Hematopoietic multipotent progenitor cell treated with erythropoietin and hydrocortisone succinate and interleukin-3 and kit ligand, for 4 days (in vitro differentiated cells): ENCODE measurements around the gene GPC6.
"Not testable (repeated sequence)": the region's sequence is repeated elsewhere in the genome, so short reads cannot be mapped to it uniquely, and the experiment has no call there.

Experiments
- DNase-seq: peaks from one replicate; pipeline ENCODE4 v3.0.0-alpha.2; 2015

GPC6 gene

DNA sequence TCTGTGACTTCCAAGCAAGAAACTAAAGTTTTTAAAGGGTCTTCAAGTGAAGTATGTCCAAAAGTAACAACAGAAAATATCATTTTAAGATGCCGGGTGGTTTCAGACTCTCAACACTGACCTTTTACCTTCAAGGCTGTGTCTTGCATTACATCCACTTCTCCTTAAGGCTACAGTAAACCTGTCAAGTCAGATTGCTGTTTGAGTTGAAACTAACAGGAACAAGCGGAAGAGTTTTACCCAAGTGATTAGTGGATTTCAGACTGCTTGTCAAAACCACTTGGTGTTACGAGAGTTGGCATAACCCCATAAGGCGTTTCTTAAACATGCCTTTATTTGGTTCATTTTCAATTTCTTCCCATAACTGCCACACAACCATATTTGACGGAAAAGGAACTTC lies 969.8 kb downstream of the GPC6 start:
- DNase-seq = peak; percentile 76

GRCh38 chr13:94198681-94199080 lies 972.1 kb downstream of the GPC6 start:
- peak; percentile 77 for DNase-seq

GRCh38 chr13:94199135-94199534 lies 972.5 kb downstream of the GPC6 start:
- DNase-seq = no peak

DNA sequence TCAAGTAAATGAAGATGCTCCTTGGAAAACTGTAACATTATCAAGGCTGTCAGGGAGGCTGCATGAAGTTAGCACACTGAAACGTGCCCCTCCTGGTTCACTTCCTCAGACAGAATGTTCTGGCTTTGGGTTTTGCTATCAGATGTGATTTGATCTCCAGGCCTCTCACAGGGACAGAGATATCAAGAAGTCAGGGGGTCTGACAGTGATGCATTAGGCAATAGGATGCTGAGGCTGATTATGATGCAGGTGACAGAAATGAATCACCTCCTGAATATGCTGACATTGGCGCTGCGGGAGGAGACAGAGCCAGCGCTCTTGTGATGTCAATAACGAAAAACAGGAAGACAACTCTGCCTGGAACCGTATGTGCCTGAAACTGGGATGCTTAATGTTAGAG lies 974.4 kb downstream of the GPC6 start:
- DNase-seq = peak; percentile 60

DNA sequence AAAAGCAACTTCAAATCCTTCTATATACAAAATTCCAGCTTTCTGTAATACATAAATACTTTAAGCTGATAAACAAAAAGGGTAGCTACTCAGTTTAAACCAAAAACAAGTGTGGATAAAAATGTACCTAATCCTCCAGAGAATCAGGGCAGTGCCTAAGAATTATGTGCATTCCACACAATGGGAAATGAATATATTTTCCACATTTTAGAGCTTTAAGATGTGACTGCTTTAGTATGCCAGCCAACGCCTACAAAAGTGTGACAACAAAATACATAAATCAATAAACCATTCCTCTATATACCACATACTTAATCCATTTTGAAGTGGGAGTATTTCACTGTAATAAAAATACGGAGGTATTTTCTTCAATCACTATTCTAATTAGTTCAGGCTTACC lies 977.6 kb downstream of the GPC6 start:
- no peak for DNase-seq

DNA sequence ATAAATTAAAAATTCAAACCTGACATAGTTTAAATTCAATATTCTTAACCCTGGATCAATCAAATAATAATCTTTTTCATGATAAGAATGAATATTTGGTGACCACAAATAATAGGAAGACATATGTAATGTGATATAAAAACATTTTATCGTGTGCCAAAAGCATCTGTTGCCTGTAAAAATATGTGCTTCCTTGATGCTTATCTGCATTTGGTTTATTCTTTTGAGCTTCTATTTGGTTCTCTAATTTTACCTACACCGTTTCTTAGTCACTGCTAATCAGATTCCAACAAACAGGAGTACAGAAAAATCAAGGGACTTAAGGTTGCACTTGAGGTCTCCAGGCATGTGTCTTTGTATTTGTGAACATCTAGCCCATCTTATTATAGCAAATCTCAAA lies 978.3 kb downstream of the GPC6 start:
- no peak for DNase-seq

DNA sequence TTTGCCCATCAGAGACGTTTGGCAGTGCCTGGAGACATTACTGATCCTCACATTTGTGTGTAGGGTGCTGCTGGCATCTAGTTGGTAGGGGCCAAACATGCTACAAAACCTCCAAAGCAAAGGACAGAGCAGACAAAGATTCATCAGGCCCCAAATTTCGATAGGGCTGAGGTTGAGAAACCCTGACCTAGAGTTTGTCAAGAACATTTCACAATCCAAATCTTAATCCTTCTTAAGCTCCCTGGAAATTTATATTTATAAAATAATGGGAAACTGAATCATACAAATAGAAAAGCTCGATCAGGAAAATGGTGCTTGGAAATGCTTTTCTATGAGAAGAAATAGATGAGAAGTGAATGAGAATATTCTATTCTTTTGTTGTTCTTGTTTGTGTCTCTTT lies 979.3 kb downstream of the GPC6 start:
- no peak for DNase-seq

DNA sequence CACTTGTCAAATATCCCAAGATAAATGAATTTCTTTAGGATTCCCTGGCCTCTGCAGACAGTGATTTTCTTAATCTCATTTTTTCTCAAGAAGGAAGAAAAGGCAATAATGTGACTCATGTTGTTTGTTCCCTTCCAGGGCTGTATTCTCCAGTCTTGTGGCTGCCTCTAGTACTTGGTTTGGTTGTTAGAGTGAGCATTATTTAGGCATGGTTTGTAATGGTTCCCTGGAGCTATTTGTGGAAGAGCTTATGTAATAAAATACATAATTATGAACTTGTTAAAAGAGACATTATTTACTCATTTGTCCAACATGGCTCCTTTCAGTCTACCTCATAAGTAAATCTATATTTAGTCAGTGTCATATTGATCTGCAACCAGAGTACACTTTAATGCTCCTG lies 982.5 kb downstream of the GPC6 start:
- DNase-seq = no peak

- DNase-seq = not testable (repeated sequence)
Measured at GRCh38 chr13:94209913-94210312, 983.3 kb downstream of the GPC6 start.

GRCh38 chr13:94210816-94211215 lies 984.2 kb downstream of the GPC6 start:
- no peak for DNase-seq

DNA sequence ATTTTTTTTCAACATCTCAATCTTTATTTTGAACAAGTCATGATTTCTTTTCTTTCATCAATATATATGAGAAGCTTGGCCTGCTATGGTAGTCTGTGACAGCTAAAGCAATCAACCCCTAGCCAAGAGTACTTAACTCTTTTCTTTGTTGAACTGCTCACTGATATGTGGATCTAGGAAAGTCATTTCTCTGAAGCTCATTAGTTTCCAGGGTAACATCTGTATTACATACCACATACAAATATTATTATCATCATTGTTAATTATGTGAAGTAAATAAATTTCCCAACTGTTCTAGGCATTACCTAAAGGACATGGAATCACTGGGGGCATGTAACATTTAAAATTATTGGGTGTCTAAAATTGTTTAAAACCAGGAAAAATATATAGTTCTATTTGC lies 985.6 kb downstream of the GPC6 start:
- no peak for DNase-seq

DNA sequence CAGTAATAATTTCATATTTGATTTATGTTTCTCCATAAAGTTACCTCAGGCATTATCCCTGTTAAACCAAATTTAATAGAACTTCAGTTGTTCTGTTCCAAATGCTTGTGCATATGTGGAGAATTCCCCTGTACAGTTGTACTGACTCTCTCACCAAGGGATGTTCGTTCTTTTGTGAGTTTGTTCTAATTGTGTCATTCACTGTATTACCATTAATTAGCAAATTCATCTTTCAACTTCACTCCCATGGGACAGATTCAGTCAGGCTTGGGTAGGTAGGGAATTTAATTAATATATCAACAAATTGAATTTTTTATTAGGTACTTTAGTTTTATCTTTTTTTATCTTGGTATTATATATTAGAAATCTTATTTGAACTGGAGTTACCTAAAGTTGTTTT lies 987.5 kb downstream of the GPC6 start:
- no peak for DNase-seq

DNA sequence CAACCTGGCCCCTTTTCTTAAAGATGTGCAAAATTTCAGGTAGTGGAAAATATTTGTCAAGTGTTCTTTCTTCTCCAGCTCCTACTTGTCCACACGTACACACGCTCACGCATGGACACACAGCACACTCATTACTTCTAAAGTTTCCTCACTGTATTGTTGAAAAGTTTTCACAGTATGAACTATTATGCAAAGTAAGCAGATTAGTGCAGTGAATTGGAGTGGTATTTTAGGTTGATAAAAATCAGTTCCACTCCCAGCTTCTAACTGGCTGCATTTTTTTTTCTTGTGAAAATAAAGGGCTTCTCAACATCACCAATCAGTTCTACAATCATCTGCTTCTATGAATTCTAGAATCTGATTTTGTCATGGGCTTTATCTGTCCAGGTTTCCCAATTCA lies 988.4 kb downstream of the GPC6 start:
- peak; percentile 20 for DNase-seq

- DNase-seq = no peak
Measured at GRCh38 chr13:94216476-94216875, 989.9 kb downstream of the GPC6 start.

GRCh38 chr13:94217370-94217769 lies 990.8 kb downstream of the GPC6 start:
- no peak for DNase-seq

DNA sequence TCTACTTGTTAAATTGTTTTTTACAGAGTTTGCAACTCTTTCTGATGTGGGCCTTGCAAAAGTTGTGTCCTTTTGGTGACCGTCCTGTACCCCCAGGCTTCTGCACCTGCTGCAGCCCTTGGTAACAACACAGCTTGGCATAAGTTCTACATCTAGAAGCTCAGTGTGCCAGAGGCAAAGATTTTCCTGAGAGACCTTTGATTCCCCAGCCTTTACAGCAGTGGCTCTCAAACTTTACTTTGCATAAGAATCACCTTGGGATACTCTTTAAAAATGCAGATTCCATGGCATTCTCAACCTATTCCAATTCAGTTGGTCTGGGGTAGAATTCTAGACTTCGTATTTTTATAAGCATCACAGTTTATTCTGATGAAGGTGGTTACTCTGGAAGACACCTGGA lies 991.9 kb downstream of the GPC6 start:
- no peak for DNase-seq

DNA sequence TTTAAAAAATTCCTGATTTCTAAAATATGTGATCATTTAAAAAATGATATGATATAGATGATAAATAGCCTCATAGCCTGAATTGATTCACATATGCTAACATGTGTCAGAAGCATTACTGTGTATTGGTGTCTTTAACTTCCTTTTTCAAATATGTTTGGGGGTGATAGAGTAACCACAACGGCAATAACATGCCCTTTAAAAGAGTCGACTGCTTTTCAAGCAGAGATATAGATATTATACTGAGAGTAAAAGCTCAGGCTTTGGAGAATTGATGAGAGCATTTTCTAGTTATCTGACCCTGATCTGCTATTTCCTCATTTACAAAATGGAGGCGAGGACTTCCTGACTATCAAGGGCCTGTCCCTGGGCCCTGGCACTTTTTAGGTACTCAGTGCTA lies 992.3 kb downstream of the GPC6 start:
- peak; percentile 84 for DNase-seq

DNA sequence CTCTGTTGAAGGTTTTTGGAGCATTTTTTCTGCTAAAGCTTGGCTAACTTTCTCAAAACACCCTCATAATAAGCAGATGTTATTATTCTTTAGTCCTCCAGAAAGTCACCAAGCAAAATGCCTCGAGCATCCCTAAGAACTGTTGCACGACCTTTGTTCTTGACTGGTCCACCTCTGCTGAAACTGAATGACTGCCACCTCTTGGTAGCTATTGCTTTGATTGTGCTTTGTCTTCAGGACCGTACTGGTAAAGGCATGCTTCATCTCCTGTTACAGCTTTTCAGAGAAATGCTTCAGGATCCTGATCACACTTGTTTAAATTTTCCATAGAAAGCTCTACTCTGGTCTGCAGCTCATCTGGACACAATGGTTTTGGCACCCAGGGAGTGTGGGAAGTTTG lies 998.1 kb downstream of the GPC6 start:
- DNase-seq = no peak

DNA sequence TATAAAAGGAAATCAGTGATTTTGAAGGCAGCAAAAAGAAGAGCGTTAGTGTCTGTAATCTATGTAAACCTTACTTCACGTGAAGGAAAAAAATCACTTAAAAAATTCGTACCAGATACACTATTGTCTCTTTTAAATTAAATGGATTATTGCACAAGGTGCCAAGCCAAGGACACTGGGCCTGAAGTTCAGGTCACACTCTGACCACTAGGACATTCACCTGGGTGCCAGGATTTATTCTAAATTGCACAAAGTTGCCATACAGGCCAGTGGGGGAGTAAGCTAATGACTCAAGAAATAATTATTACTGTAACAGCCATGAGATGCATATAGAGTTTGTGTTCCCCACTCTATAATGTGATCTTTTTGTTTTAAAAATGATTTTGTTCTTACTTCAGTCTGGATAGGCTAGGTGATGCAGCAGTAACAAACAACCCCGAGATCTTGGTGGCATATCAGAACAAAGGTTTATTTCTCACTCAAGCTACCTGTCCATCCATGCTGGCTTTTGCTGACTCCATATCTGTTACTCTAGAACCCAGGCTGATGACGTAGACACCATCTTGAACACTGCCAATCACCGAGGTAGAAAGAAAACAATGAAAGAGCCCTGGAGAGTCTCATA lies 1000.8 kb downstream of the GPC6 start:
- no peak for DNase-seq

- no peak for DNase-seq
Measured at GRCh38 chr13:94228763-94229162, 1002.2 kb downstream of the GPC6 start.

GRCh38 chr13:94232161-94232950 lies 1005.7 kb downstream of the GPC6 start:
- DNase-seq = no peak

DNA sequence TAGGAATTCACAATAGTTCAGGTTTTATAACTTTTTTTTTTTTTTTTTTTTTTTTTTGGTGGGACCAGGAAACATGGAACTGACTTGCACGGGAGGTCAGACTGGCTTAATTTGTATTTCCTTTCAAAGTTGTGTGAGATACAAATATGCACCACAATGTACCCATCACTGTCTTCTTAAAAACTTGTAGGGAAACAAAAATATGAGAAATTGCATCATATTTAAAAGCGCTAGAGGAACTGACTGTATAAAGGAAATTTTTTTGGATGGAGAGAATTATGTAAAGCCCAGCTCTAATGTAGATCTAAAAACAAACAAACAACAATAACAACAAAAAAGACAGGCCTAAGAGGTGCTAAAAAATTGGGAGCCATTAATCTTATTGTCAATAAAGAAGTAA lies 1006.3 kb downstream of the GPC6 start:
- no peak for DNase-seq

GRCh38 chr13:94233401-94233800 lies 1006.8 kb downstream of the GPC6 start:
- DNase-seq = no peak

DNA sequence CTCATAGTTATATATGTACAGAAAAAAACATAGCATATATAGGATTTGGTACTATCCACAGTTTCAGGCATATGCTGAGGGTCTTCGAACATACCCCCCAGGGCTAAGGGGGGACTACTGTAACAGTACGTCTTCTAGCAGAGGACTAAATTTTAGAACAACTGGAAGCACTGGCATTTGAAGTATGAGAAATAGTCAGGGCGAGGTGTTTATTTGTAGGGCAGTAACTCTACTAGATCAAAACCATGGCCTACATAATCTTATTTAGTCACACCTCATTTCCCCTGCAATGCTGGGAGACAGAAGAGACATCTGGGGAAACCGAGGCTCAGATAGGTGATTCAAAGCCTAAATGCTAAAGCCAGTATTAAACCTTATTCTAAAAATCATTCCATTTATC lies 1007.2 kb downstream of the GPC6 start:
- DNase-seq = no peak

DNA sequence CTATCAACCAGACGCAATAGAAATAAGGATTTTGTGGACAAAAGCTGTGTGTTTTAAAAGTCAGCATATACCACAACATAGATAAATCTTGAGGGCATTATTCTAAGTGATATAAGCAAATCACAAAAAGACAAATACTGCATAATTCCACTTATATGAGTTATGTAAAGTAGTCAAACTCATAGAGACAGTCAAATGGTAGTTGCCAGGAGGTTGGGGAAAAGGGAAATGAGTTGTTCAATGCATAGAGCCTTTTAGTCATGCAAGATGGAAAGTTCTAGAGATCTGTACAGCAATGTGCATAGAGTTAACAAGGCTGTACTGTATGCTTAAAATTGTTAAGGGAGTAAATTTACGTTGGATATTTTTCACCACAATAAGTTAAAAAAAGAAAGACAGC lies 1008.1 kb downstream of the GPC6 start:
- no peak for DNase-seq
